Measurements from ENCODE around the gene LRIG3.

Gene LRIG3

GRCh38 chr12:58932806-58933681, 12.7 kb upstream of the LRIG3 start:
- DNase-seq (ENCODE audit: low read depth in 3 of 3), result no peak

GRCh38 chr12:58931518-58931917, 11.2 kb upstream of the LRIG3 start:
- DNase-seq (ENCODE audit: low read depth in 3 of 3), result no peak

GRCh38 chr12:58930770-58931324, 10.5 kb upstream of the LRIG3 start:
- DNase-seq (ENCODE audit: low read depth in 3 of 3), result no peak

- no peak for DNase-seq (ENCODE audit: low read depth in 3 of 3)
These were observed 6.8 kb upstream of the LRIG3 start for GRCh38 chr12:58927120-58927519.

GRCh38 chr12:58926586-58926985, 6.3 kb upstream of the LRIG3 start:
- DNase-seq (ENCODE audit: low read depth in 3 of 3), result no peak

- no peak for DNase-seq (ENCODE audit: low read depth in 3 of 3)
These were observed 5.4 kb upstream of the LRIG3 start for GRCh38 chr12:58925751-58926150.

- no peak for DNase-seq (ENCODE audit: low read depth in 3 of 3)
These were observed 4.9 kb upstream of the LRIG3 start for GRCh38 chr12:58925111-58925611.

- no peak for DNase-seq (ENCODE audit: low read depth in 3 of 3)
These were observed 4.3 kb upstream of the LRIG3 start for GRCh38 chr12:58924652-58925051.

- DNase-seq (ENCODE audit: low read depth in 3 of 3), result no peak
These were observed 3.5 kb upstream of the LRIG3 start for GRCh38 chr12:58923781-58924180.

- no peak for DNase-seq (ENCODE audit: low read depth in 3 of 3)
These were observed 2.5 kb upstream of the LRIG3 start for GRCh38 chr12:58922849-58923248.

GRCh38 chr12:58920961-58921861, 907 bp upstream of the LRIG3 start:
- no peak for DNase-seq (ENCODE audit: low read depth in 3 of 3)

- DNase-seq (ENCODE audit: low read depth in 3 of 3), result no peak
These were observed 838 bp downstream of the LRIG3 start for GRCh38 chr12:58919231-58920101.

GRCh38 chr12:58918469-58918844, 1.8 kb downstream of the LRIG3 start:
- DNase-seq (ENCODE audit: low read depth in 3 of 3), result no peak

GRCh38 chr12:58917699-58918468, 2.4 kb downstream of the LRIG3 start:
- no peak for DNase-seq (ENCODE audit: low read depth in 3 of 3)

GRCh38 chr12:58916921-58917511, 3.3 kb downstream of the LRIG3 start:
- no peak for DNase-seq (ENCODE audit: low read depth in 3 of 3)

GRCh38 chr12:58916161-58916621, 4.1 kb downstream of the LRIG3 start:
- DNase-seq (ENCODE audit: low read depth in 3 of 3), result no peak

- DNase-seq (ENCODE audit: low read depth in 3 of 3), result no peak
These were observed 4.7 kb downstream of the LRIG3 start for GRCh38 chr12:58915634-58916033.

- DNase-seq (ENCODE audit: low read depth in 3 of 3), result no peak
These were observed 5.3 kb downstream of the LRIG3 start for GRCh38 chr12:58915037-58915436.

GRCh38 chr12:58914457-58914856, 5.8 kb downstream of the LRIG3 start:
- no peak for DNase-seq (ENCODE audit: low read depth in 3 of 3)

- DNase-seq (ENCODE audit: low read depth in 3 of 3), result no peak
These were observed 12.9 kb downstream of the LRIG3 start for GRCh38 chr12:58907391-58907790.
